ENCODE measurements around the gene KRTAP9-7. TPM values are rescaled to one million over a fixed set of nuclear protein-coding genes. Genes with fewer than 3 reads are reported as not detected.

The KRTAP9-7 gene
- total RNA-seq, 1 donor from 2014 or later = not detected

GRCh38 chr17:41307647-41308046 is 32.1 kb downstream of the KRTAP9-7 start:
- peaks cover 6% of the 10 kb centered on the region for H3K9me3 Mint-ChIP-seq
- TF ChIP-seq CTCF (conservative IDR thresholded peaks at IDR 0.05) = no peak
- H3K27ac Mint-ChIP-seq = no peak overlapping the region
- H3K36me3 Mint-ChIP-seq = no peaks in the 10 kb centered on the region
- no peaks in the 10 kb centered on the region for H3K4me1 Mint-ChIP-seq (ENCODE audit: unreplicated experiment)
- H3K4me3 Mint-ChIP-seq = no peak overlapping the region
- no peak for DNase-seq (ENCODE audit: extremely low spot score, unreplicated experiment)
- H3K27me3 Mint-ChIP-seq = peaks cover 4% of the 10 kb centered on the region

- Mint-ChIP-seq H3K27ac (no peak overlapping the region), H3K27me3 (peaks cover 4% of the 10 kb centered on the region), H3K36me3 (no peaks in the 10 kb centered on the region), H3K4me3 (no peak overlapping the region), H3K4me1 (ENCODE audit: unreplicated experiment) (no peaks in the 10 kb centered on the region), H3K9me3 (peaks cover 6% of the 10 kb centered on the region)
- TF ChIP-seq CTCF (conservative IDR thresholded peaks at IDR 0.05) = no peak
- DNase-seq (ENCODE audit: extremely low spot score, unreplicated experiment) = no peak
These were observed 32.9 kb downstream of the KRTAP9-7 start for GRCh38 chr17:41308251-41308917.

GRCh38 chr17:41308918-41309359 is 33.4 kb downstream of the KRTAP9-7 start, which contains the start of gene KRTAP16-1:
KRTAP16-1 (minus strand) TSS chr17:41309309; CDS start chr17:41309253, 56 bp downstream.
- no peak for TF ChIP-seq CTCF (conservative IDR thresholded peaks at IDR 0.05)
- H3K9me3 Mint-ChIP-seq = peaks cover 6% of the 10 kb centered on the region
- H3K4me3 Mint-ChIP-seq = no peak within 1 kb of the TSS
- no peaks in the 10 kb centered on the region for H3K4me1 Mint-ChIP-seq (ENCODE audit: unreplicated experiment)
- DNase-seq (ENCODE audit: extremely low spot score, unreplicated experiment) = no peak
- no peaks in the 10 kb centered on the region for H3K36me3 Mint-ChIP-seq
- peaks cover 4% of the 10 kb centered on the region for H3K27me3 Mint-ChIP-seq
- H3K27ac Mint-ChIP-seq = no peak within 1 kb of the TSS

- no peak overlapping the region for H3K27ac Mint-ChIP-seq
- no peak for DNase-seq (ENCODE audit: extremely low spot score, unreplicated experiment)
- no peak overlapping the region for H3K4me3 Mint-ChIP-seq
- no peaks in the 10 kb centered on the region for H3K36me3 Mint-ChIP-seq
- H3K4me1 Mint-ChIP-seq (ENCODE audit: unreplicated experiment) = no peaks in the 10 kb centered on the region
- H3K9me3 Mint-ChIP-seq = peaks cover 6% of the 10 kb centered on the region
- peaks cover 4% of the 10 kb centered on the region for H3K27me3 Mint-ChIP-seq
- no peak for TF ChIP-seq CTCF (conservative IDR thresholded peaks at IDR 0.05)
These were observed 35.6 kb downstream of the KRTAP9-7 start for GRCh38 chr17:41311111-41311510.

GRCh38 chr17:41315204-41315794 is 39.8 kb downstream of the KRTAP9-7 start, which contains the start of gene KRTAP17-1:
KRTAP17-1 (minus strand) TSS chr17:41315710; CDS start chr17:41315650, 60 bp downstream.
- peaks cover 11% of the 10 kb centered on the region for H3K9me3 Mint-ChIP-seq
- H3K27ac Mint-ChIP-seq = no peak within 1 kb of the TSS
- no peak within 1 kb of the TSS for H3K4me3 Mint-ChIP-seq
- peaks cover 4% of the 10 kb centered on the region for H3K27me3 Mint-ChIP-seq
- no peak for DNase-seq (ENCODE audit: extremely low spot score, unreplicated experiment)
- H3K36me3 Mint-ChIP-seq = no peaks in the 10 kb centered on the region
- H3K4me1 Mint-ChIP-seq (ENCODE audit: unreplicated experiment) = no peaks in the 10 kb centered on the region
- no peak for TF ChIP-seq CTCF (conservative IDR thresholded peaks at IDR 0.05)
